Fibroblast of the aortic adventitia (primary cell): ENCODE measurements around the gene LARP1B. TPM values are rescaled to one million over a fixed set of nuclear protein-coding genes. Genes with fewer than 3 reads are reported as not detected.

Experiments
- DNase-seq: peaks from one replicate; pipeline ENCODE4 v3.0.0-alpha.2; 2010; ENCODE audit warnings: low read depth
- H3K4me3 ChIP-seq: 2 replicates; pipeline ENCODE4 v1.5.1; 2011; ENCODE audit warnings: low read depth, mild to moderate bottlenecking, control low read depth, low read length, moderate library complexity
- total RNA-seq: library from RNA; depleted of rRNA; stranded (reverse); fragments of >200 nt; gene quantifications from 2 replicates; pipeline ENCODE4 v1.2.3, GENCODE V29; 2012; ENCODE audit warnings: low replicate concordance
- TF ChIP-seq, protein P1 (sequence below): IDR thresholded peaks from 2 replicates; pipeline ENCODE4 v1.5.1; 2011; ENCODE audit warnings: mild to moderate bottlenecking, low read length, control low read depth, inconsistent platforms; ENCODE audit not compliant: insufficient read depth

LARP1B gene
- total RNA-seq, 1 donor = 23.8 TPM

DNA sequence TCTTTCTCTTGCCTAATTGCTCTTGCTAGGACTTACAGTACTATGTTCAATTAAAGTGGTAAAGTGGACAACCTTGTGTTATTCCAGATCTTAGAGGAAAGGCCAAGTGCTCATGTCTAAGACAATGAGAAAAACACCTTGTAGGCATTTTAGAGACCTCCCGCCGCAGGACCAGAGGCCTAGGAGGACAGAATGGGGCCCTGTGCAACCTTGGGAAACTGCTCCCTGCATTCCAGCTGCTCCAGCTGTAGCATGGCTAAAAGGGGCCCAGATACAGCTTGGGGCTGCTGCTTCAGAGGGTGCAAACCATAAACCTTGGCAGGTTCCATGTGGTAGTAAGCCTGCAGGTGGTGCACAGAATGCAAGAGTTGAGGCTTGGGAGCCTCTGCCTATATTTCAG lies 125.5 kb downstream of the LARP1B start:
- H3K4me3 ChIP-seq = no peak overlapping the region
- DNase-seq = no peak
- TF ChIP-seq, protein P1, sequence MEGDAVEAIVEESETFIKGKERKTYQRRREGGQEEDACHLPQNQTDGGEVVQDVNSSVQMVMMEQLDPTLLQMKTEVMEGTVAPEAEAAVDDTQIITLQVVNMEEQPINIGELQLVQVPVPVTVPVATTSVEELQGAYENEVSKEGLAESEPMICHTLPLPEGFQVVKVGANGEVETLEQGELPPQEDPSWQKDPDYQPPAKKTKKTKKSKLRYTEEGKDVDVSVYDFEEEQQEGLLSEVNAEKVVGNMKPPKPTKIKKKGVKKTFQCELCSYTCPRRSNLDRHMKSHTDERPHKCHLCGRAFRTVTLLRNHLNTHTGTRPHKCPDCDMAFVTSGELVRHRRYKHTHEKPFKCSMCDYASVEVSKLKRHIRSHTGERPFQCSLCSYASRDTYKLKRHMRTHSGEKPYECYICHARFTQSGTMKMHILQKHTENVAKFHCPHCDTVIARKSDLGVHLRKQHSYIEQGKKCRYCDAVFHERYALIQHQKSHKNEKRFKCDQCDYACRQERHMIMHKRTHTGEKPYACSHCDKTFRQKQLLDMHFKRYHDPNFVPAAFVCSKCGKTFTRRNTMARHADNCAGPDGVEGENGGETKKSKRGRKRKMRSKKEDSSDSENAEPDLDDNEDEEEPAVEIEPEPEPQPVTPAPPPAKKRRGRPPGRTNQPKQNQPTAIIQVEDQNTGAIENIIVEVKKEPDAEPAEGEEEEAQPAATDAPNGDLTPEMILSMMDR = no peak

DNA sequence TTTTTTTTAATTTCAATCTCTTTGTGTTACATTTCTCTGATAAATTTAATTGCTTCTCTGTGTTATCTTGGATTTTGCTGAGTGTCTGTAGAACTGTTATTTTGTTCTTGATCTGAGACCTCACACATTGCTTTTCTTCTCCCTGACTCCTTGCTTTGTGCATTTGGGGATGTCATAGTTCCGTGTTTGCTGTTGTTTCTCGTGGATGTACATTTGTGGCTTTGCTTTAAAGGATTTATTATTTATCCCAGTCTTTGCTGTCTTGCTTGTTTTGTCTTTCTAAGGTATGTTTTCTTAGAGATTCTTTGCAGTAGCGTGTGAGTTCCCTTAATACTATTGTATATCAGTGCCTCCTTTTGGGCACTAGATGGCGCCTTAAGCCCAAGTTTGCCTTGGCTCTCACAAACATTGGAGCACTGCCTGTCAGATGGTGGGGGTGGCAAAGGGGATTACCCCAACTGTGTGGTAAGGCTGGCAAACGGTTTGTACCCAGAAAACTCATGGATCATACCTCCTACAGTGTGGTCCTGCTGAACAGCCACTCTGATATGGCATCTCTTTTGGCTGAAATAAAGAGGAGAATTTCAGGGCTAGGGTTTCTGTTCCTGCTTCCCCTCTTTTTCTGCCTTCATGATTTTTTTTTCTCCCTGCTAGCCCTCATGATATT lies 130.1 kb downstream of the LARP1B start:
- TF ChIP-seq, protein P1 = peak; percentile 83
- peak; percentile 82 for DNase-seq
- no peak overlapping the region for H3K4me3 ChIP-seq

DNA sequence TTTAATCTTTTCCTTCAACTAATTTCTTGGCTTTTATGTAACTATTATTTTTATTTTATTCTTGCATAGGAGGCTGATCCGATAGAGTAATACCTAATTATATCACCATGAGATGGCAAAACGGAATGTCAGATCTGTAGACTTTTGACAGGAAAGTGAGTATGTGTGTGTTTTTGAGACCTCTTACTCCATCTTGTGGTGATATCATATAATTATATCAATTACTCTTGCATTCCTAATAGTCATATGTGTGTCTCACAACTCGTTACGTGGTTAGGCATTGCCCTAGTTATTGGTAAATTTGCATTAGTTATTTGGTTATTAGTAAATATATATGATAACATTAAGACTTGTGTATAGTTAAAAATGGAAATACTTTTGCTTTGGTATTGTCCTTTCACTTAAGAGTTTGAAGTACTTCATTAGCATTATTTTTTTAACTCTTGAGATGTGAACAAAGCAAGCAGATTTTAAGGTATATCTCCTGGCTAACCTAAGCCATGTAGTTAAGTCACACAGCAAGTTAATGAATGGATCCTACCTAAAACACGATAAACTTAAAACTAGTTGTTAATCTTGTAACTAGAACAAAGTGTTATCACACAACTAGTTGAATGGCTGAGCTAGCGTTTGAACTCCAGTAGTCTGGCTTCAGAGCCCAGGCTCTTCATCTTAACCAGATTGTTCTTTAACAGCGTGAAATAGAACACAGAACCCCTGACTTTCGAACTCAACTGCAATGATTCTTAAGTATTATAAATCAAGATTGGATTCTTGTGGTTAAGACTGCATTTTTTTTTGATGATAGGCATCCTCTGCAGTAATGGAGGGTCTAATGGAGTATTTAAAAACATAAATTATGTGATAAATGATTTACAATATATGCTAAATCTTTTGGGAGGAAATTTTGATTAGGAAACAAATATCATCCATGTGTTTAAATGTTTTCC lies 159.4 kb downstream of the LARP1B start:
- no peak overlapping the region for H3K4me3 ChIP-seq
- peak; percentile 66 for DNase-seq
- TF ChIP-seq, protein P1 = peak; percentile 30

DNA sequence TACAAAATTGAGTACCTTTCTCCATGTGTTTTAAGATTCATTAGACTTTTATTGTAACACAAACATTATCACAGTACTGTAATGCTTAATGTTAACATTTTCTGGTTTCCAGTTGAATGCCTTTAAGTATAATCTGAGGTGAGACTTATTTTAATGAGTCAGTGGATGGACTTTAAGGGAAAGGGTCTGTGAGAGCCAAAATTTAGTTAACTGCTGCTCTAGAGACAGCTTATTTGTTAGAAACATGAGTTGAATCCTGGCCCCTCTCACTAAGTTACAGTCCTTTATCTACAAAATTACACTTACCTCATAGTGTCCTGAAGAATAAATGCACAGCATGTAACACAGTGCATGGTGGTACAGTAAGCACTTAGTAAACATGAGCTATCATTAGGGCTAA lies 160.5 kb downstream of the LARP1B start:
- DNase-seq = no peak
- TF ChIP-seq, protein P1 = no peak

DNA sequence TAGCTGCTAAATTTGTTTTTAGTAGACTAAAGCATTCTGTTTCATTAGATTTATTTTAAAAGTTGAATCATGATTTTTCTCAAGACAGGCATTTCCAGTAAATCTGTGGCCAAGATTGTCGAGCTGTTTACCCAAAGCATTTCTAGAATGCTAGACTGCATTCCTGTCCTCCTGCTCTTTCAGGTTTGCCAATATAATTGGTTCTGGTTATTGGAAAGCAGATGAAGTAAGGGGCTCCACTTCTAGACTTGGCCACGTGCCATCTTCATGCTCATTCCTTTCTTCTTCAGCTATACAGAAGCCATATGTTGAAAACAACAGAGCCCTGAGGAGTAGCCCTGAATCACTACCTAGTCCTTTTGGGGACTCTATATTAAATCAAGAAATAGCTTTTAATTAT lies 164.0 kb downstream of the LARP1B start:
- TF ChIP-seq, protein P1 = no peak
- peak; percentile 80 for DNase-seq
- H3K4me3 ChIP-seq = no peak overlapping the region

More for the DNA sequence above, 160.5 kb downstream of the LARP1B start:
- H3K4me3 ChIP-seq = no peak overlapping the region

DNA sequence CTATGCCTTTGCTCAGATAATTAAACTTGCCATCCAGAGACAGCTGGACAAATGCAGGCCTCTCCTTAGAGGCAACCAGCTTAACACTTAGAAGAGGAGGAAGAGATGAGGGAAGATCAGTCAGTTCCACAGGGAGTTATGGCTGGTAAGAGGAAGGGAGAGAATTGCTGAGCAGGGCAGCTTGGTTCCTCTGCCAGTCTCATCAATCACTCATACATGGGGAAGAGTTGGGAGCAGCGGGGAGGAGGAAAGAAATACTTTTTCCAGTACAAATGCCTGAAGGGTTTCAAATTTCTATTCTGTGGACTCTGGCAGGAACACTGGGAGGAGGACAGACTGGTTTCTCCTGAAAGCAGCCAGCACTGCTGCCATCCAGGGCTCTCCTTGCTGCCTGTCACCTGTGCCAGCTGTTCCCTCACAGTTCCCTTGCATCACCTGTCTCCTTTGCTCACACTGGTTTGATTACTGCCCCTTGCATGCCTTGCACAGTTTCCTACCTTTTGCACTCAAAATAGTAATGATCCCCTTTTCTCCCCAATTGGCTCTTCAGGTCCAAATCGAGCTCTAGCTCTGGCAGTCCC lies 167.0 kb downstream of the LARP1B start:
- TF ChIP-seq, protein P1 = no peak
- H3K4me3 ChIP-seq = no peak overlapping the region
- no peak for DNase-seq
